ENCODE measurements around the gene CSTF3.

The CSTF3 gene

GRCh38 chr11:33040033-33040861 lies 121.0 kb downstream of the CSTF3 start:
- DNase-seq: peak; percentile 63

- peak; percentile 87 to 88 for DNase-seq
Measured at GRCh38 chr11:33039274-33040032, 121.8 kb downstream of the CSTF3 start, which contains the start of gene TCP11L1. Gene TCP11L1 (plus strand): TSS chr11:33039572. CDS start chr11:33043774, 4,202 bp downstream.

- no peak for DNase-seq
Measured at GRCh38 chr11:33035011-33035410, 126.3 kb downstream of the CSTF3 start.
